ENCODE data around the gene GOLGA3. TPM values are rescaled to one million over a fixed set of nuclear protein-coding genes. Genes with fewer than 3 reads are reported as not detected.

The GOLGA3 gene
- total and polyA plus RNA-seq, 12 donors: 11.7 to 83.5 (median 48.0) TPM

- no peaks in the 10 kb centered on the region for H3K9me3 ChIP-seq (replicated peaks in 1 of 3)
- 68 to 83% (median 77%) methylated on average over 5 of the region's 5 CpGs for WGBS, 4 donors
- no peaks in the 10 kb centered on the region for H3K36me3 ChIP-seq (replicated peaks in 1 of 2)
- TF ChIP-seq POLR2A (IDR thresholded peaks at IDR 0.05): no peak
- no peak for TF ChIP-seq CTCF (IDR thresholded peaks at IDR 0.05)
- peaks cover 0 to 4% of the 10 kb centered on the region in 2 donors for H3K4me1 ChIP-seq (replicated peaks in 1 of 2)
- DNase-seq: no peak
- intact Hi-C loops (cut with DNase I): no loop called here
- no peaks in the 10 kb centered on the region for H3K27me3 ChIP-seq
- H3K27ac ChIP-seq: no peak overlapping the region
- no peak overlapping the region for H3K4me3 ChIP-seq
Measured at GRCh38 chr12:132834181-132834711, 5.6 kb upstream of the GOLGA3 start.

- WGBS, 4 donors: 91 to 94% (median 93%) methylated on average over 8 of the region's 8 CpGs
- intact Hi-C loops (cut with DNase I): no loop called here
Measured at GRCh38 chr12:132833341-132833740, 4.7 kb upstream of the GOLGA3 start.

GRCh38 chr12:132831771-132832170, 3.1 kb upstream of the GOLGA3 start:
- TF ChIP-seq CTCF (IDR thresholded peaks at IDR 0.05) (no peak), POLR2A (IDR thresholded peaks at IDR 0.05) (no peak)
- no peak overlapping the region for H3K27ac ChIP-seq
- intact Hi-C loops (cut with DNase I): no loop called here

More at GRCh38 chr12:132833341-132833740, 4.7 kb upstream of the GOLGA3 start:
- H3K27me3 ChIP-seq: no peaks in the 10 kb centered on the region
- TF ChIP-seq CTCF (IDR thresholded peaks at IDR 0.05): no peak
- TF ChIP-seq POLR2A (IDR thresholded peaks at IDR 0.05): no peak
- no peaks in the 10 kb centered on the region for H3K9me3 ChIP-seq (replicated peaks in 1 of 3)
- H3K4me3 ChIP-seq: no peak overlapping the region
- no peak for DNase-seq
- H3K27ac ChIP-seq: no peak overlapping the region
- H3K36me3 ChIP-seq (replicated peaks in 1 of 2): no peaks in the 10 kb centered on the region
- peaks cover 0 to 5% of the 10 kb centered on the region in 2 donors for H3K4me1 ChIP-seq (replicated peaks in 1 of 2)

GRCh38 chr12:132827763-132828703, 636 bp downstream of the GOLGA3 start:
- Histone ChIP-seq H3K27ac (peak overlapping the region; percentile 84 to 99 (median 95)), H3K36me3 (replicated peaks in 1 of 2) (peaks cover 0 to 23% of the 10 kb centered on the region in 2 donors), H3K4me3 (peak overlapping the region; percentile 19 to 93 (median 70)), H3K9me3 (replicated peaks in 1 of 3) (no peaks in the 10 kb centered on the region), H3K27me3 (no peaks in the 10 kb centered on the region), H3K4me1 (replicated peaks in 1 of 2) (peaks cover 8 to 24% of the 10 kb centered on the region in 2 donors)
- DNase-seq: peak; percentile 31 to 68 (median 49)
- 7 to 20% (median 13%) methylated on average over 20 to 58 of the region's 59 CpGs for WGBS, 4 donors
- intact Hi-C loops (cut with DNase I): no loop called here
- TF ChIP-seq CTCF (IDR thresholded peaks at IDR 0.05) (no peak), POLR2A (IDR thresholded peaks at IDR 0.05) (peak in 1 of 2 donors; percentile 7)

More at GRCh38 chr12:132831771-132832170, 3.1 kb upstream of the GOLGA3 start:
- Histone ChIP-seq H3K4me3 (no peak overlapping the region), H3K9me3 (replicated peaks in 1 of 3) (no peaks in the 10 kb centered on the region), H3K36me3 (replicated peaks in 1 of 2) (no peaks in the 10 kb centered on the region), H3K27me3 (no peaks in the 10 kb centered on the region), H3K4me1 (replicated peaks in 1 of 2) (peaks cover 8 to 18% of the 10 kb centered on the region in 2 donors)
- 90 to 94% (median 90%) methylated on average over 11 of the region's 11 CpGs for WGBS, 4 donors
- DNase-seq: no peak
